Stimulated activated CD4-positive, alpha-beta T cell treated with anti-CD3 and anti-CD28 coated beads, Interleukin-4, amount 100 ng/mL, for 48 hours (primary cell): ENCODE results near the gene RPS23.
"Not testable (repeated sequence)": the region's sequence is repeated elsewhere in the genome, so short reads cannot be mapped to it uniquely, and the experiment has no call there.

Experiments used
- DNase-seq, 2 donors: peaks; one replicate each; pipeline ENCODE4 v3.0.0-alpha.2; 2020; ENCODE audit warnings: low read depth in 2 of 2

The RPS23 gene

GRCh38 chr5:82290005-82290404 is 11.9 kb upstream of the RPS23 start:
- no peak for DNase-seq

- DNase-seq: no peak
Measured at GRCh38 chr5:82287625-82288024, 9.5 kb upstream of the RPS23 start.

- DNase-seq: no peak
Measured at GRCh38 chr5:82285206-82285605, 7.1 kb upstream of the RPS23 start.

GRCh38 chr5:82283893-82284292 is 5.7 kb upstream of the RPS23 start:
- DNase-seq: no peak

GRCh38 chr5:82278711-82279370 is 687 bp upstream of the RPS23 start:
- DNase-seq: no peak

GRCh38 chr5:82277613-82277986 is 554 bp downstream of the RPS23 start:
- DNase-seq: no peak

GRCh38 chr5:82276800-82277612 is 1.1 kb downstream of the RPS23 start:
- DNase-seq: no peak

- no peak for DNase-seq
Measured at GRCh38 chr5:82275216-82275664, 2.9 kb downstream of the RPS23 start.

- no peak for DNase-seq
Measured at GRCh38 chr5:82274343-82275211, 3.6 kb downstream of the RPS23 start.

GRCh38 chr5:82273426-82273825 is 4.7 kb downstream of the RPS23 start:
- not testable (repeated sequence) for DNase-seq

GRCh38 chr5:82272571-82273356 is 5.4 kb downstream of the RPS23 start:
- DNase-seq: not testable (repeated sequence)

GRCh38 chr5:82269363-82269762 is 8.8 kb downstream of the RPS23 start:
- DNase-seq: not testable (repeated sequence)

- not testable (repeated sequence) for DNase-seq
Measured at GRCh38 chr5:82267297-82267933, 10.7 kb downstream of the RPS23 start.

GRCh38 chr5:82265047-82265446 is 13.1 kb downstream of the RPS23 start:
- no peak for DNase-seq

- no peak for DNase-seq
Measured at GRCh38 chr5:82259172-82259800, 18.9 kb downstream of the RPS23 start.

GRCh38 chr5:82257729-82258128 is 20.4 kb downstream of the RPS23 start:
- no peak for DNase-seq

- DNase-seq: no peak
Measured at GRCh38 chr5:82257247-82257646, 20.9 kb downstream of the RPS23 start.

GRCh38 chr5:82255844-82256243 is 22.3 kb downstream of the RPS23 start:
- no peak for DNase-seq

- no peak for DNase-seq
Measured at GRCh38 chr5:82252744-82253143, 25.4 kb downstream of the RPS23 start.

GRCh38 chr5:82246960-82247574 is 31.1 kb downstream of the RPS23 start:
- DNase-seq: no peak
